Adipocyte (in vitro differentiated cells): Measurements from ENCODE around the gene POLRMT.
"Not testable (repeated sequence)": the region's sequence is repeated elsewhere in the genome, so short reads cannot be mapped to it uniquely, and the experiment has no call there.

Experiments used
- DNase-seq: peaks from one replicate; pipeline ENCODE4 v3.0.0-alpha.2; 2015; ENCODE audit warnings: low read depth
- H3K27me3 ChIP-seq: replicated peaks from 2 replicates; pipeline ENCODE4 v1.7.0; 2013; ENCODE audit warnings: mild to moderate bottlenecking, low read length, moderate library complexity; ENCODE audit not compliant: control insufficient read depth, insufficient read depth
- H3K36me3 ChIP-seq: 2 replicates; pipeline ENCODE4 v1.7.0; 2013; ENCODE audit warnings: low read length, mild to moderate bottlenecking, moderate library complexity; ENCODE audit not compliant: control insufficient read depth, insufficient read depth, severe bottlenecking
- H3K4me1 ChIP-seq: 2 replicates; pipeline ENCODE4 v1.7.0; 2013; ENCODE audit warnings: mild to moderate bottlenecking, low read length, moderate library complexity; ENCODE audit not compliant: control insufficient read depth, insufficient read depth
- H3K4me3 ChIP-seq: 2 replicates; pipeline ENCODE4 v1.7.0; 2013; ENCODE audit warnings: mild to moderate bottlenecking, low read length, moderate library complexity
- H3K9ac ChIP-seq: 2 replicates; pipeline ENCODE4 v1.7.0; 2013; ENCODE audit warnings: mild to moderate bottlenecking, low read length, moderate library complexity
- H3K9me3 ChIP-seq: 2 replicates; pipeline ENCODE4 v1.7.0; 2013; ENCODE audit warnings: mild to moderate bottlenecking, low read length, moderate library complexity; ENCODE audit not compliant: control insufficient read depth

The POLRMT gene

GRCh38 chr19:676007-676338 lies 42.6 kb upstream of the POLRMT start:
- DNase-seq: no peak
- no peaks in the 10 kb centered on the region for H3K9me3 ChIP-seq
- peak overlapping the region; percentile 87 for H3K9ac ChIP-seq
- peak overlapping the region; percentile 96 for H3K4me3 ChIP-seq
- peaks cover 47% of the 10 kb centered on the region for H3K4me1 ChIP-seq
- no peaks in the 10 kb centered on the region for H3K27me3 ChIP-seq
- no peaks in the 10 kb centered on the region for H3K36me3 ChIP-seq

- DNase-seq: no peak
- Histone ChIP-seq H3K9me3 (no peaks in the 10 kb centered on the region), H3K4me3 (no peak overlapping the region), H3K36me3 (no peaks in the 10 kb centered on the region), H3K4me1 (peaks cover 46% of the 10 kb centered on the region), H3K9ac (peak overlapping the region; percentile 87), H3K27me3 (no peaks in the 10 kb centered on the region)
These were observed 41.2 kb upstream of the POLRMT start for GRCh38 chr19:674282-675151.

- no peaks in the 10 kb centered on the region for H3K27me3 ChIP-seq
- no peak overlapping the region for H3K9ac ChIP-seq
- peaks cover 33% of the 10 kb centered on the region for H3K4me1 ChIP-seq
- H3K36me3 ChIP-seq: no peaks in the 10 kb centered on the region
- H3K9me3 ChIP-seq: no peaks in the 10 kb centered on the region
- no peak for DNase-seq
- no peak overlapping the region for H3K4me3 ChIP-seq
These were observed 37.3 kb upstream of the POLRMT start for GRCh38 chr19:670609-671075.

- peaks cover 37% of the 10 kb centered on the region for H3K4me1 ChIP-seq
- H3K4me3 ChIP-seq, H3K9me3 ChIP-seq, H3K36me3 ChIP-seq, H3K27me3 ChIP-seq, H3K9ac ChIP-seq, DNase-seq: not testable (repeated sequence)
These were observed 35.5 kb upstream of the POLRMT start for GRCh38 chr19:668675-669434.

GRCh38 chr19:666985-667573 lies 33.7 kb upstream of the POLRMT start:
- not testable (repeated sequence) for H3K27me3 ChIP-seq, H3K9me3 ChIP-seq, H3K36me3 ChIP-seq, H3K4me3 ChIP-seq, H3K9ac ChIP-seq, DNase-seq
- peaks cover 31% of the 10 kb centered on the region for H3K4me1 ChIP-seq

GRCh38 chr19:664913-665443 lies 31.6 kb upstream of the POLRMT start:
- Histone ChIP-seq H3K4me1 (peaks cover 44% of the 10 kb centered on the region), H3K4me3 (no peak overlapping the region), H3K36me3 (no peaks in the 10 kb centered on the region), H3K27me3 (no peaks in the 10 kb centered on the region), H3K9me3 (no peaks in the 10 kb centered on the region), H3K9ac (peak overlapping the region; percentile 93)
- DNase-seq: peak; percentile 93

GRCh38 chr19:663682-664117 lies 30.4 kb upstream of the POLRMT start:
- Histone ChIP-seq H3K36me3 (no peaks in the 10 kb centered on the region), H3K27me3 (no peaks in the 10 kb centered on the region), H3K4me3 (peak overlapping the region; percentile 82), H3K9me3 (no peaks in the 10 kb centered on the region), H3K4me1 (peaks cover 57% of the 10 kb centered on the region), H3K9ac (peak overlapping the region; percentile 93)
- no peak for DNase-seq

- H3K4me3 ChIP-seq: peak within 1 kb of the TSS; percentile 91
- H3K9me3 ChIP-seq: no peaks in the 10 kb centered on the region
- peak within 1 kb of the TSS; percentile 97 for H3K9ac ChIP-seq
- no peaks in the 10 kb centered on the region for H3K27me3 ChIP-seq
- peak; percentile 97 for DNase-seq
- peaks cover 59% of the 10 kb centered on the region for H3K4me1 ChIP-seq
- no peaks in the 10 kb centered on the region for H3K36me3 ChIP-seq
These were observed 29.8 kb upstream of the POLRMT start, which contains the start of gene RNF126 for GRCh38 chr19:662962-663681. Gene RNF126, minus strand, starts transcription at chr19:663214. Its CDS starts 93 bp downstream, at chr19:663121.

- Histone ChIP-seq H3K9ac (peak overlapping the region; percentile 97), H3K9me3 (no peaks in the 10 kb centered on the region)
These were observed 29.0 kb upstream of the POLRMT start for GRCh38 chr19:662207-662961.

More at GRCh38 chr19:662207-662961, 29.0 kb upstream of the POLRMT start:
- Histone ChIP-seq H3K4me1 (peaks cover 54% of the 10 kb centered on the region), H3K36me3 (peaks cover 4% of the 10 kb centered on the region), H3K4me3 (peak overlapping the region; percentile 91), H3K27me3 (no peaks in the 10 kb centered on the region)
- peak; percentile 63 for DNase-seq
